Loucy (cell line): ENCODE data around the gene SNORC.
"Not testable (repeated sequence)": the region's sequence is repeated elsewhere in the genome, so short reads cannot be mapped to it uniquely, and the experiment has no call there.

Experiments used
- H2AFZ ChIP-seq: fragments of 200-600 bp; sonication (generic); 2 replicates; pipeline ENCODE4 v1.6.0; 2016; ENCODE audit warnings: antibody characterized with exemption, mild to moderate bottlenecking, low read length, moderate library complexity
- H3F3A ChIP-seq: fragments of 200-600 bp; 2 replicates; pipeline ENCODE4 v1.6.0; 2016; ENCODE audit warnings: antibody characterized with exemption, low read depth, mild to moderate bottlenecking
- H3K27me3 ChIP-seq: fragments of 200-600 bp; sonication (generic); 2 replicates; pipeline ENCODE4 v1.6.1; 2014; ENCODE audit warnings: low read length, mild to moderate bottlenecking; ENCODE audit not compliant: insufficient read depth, poor library complexity, severe bottlenecking
- H3K36me3 ChIP-seq: fragments of 200-600 bp; sonication (generic); 2 replicates; pipeline ENCODE4 v1.6.1; 2016; ENCODE audit warnings: low read length; ENCODE audit not compliant: insufficient read depth
- H3K4me1 ChIP-seq: fragments of 200-600 bp; sonication (generic); 2 replicates; pipeline ENCODE4 v1.5.1; 2014; ENCODE audit warnings: low read length, mild to moderate bottlenecking; ENCODE audit not compliant: insufficient read depth, poor library complexity, severe bottlenecking
- H3K4me2 ChIP-seq: fragments of 200-600 bp; sonication (generic); 2 replicates; pipeline ENCODE4 v1.6.0; 2014; ENCODE audit warnings: antibody characterized with exemption, low read length, low read depth, mild to moderate bottlenecking; ENCODE audit not compliant: poor library complexity, severe bottlenecking
- H3K4me3 ChIP-seq: fragments of 200-600 bp; sonication (generic); 2 replicates; pipeline ENCODE4 v1.5.1; 2014; ENCODE audit warnings: low read length, mild to moderate bottlenecking, mixed read lengths; ENCODE audit not compliant: poor library complexity, severe bottlenecking
- H3K79me2 ChIP-seq: fragments of 200-600 bp; sonication (generic); 2 replicates; pipeline ENCODE4 v1.6.1; 2014; ENCODE audit warnings: low read length; ENCODE audit not compliant: insufficient read depth
- H3K9ac ChIP-seq: fragments of 200-600 bp; sonication (generic); 2 replicates; pipeline ENCODE4 v1.6.0; 2014; ENCODE audit warnings: mild to moderate bottlenecking, low read depth, low read length, moderate library complexity; ENCODE audit not compliant: poor library complexity, severe bottlenecking
- H3K9me2 ChIP-seq: fragments of 200-600 bp; sonication (generic); replicated peaks from 2 replicates; pipeline ENCODE4 v1.6.1; 2016; ENCODE audit warnings: low read depth, low read length, mixed read lengths
- H3K9me3 ChIP-seq: fragments of 200-600 bp; sonication (generic); 2 replicates; pipeline ENCODE4 v1.6.1; 2014; ENCODE audit warnings: mild to moderate bottlenecking, antibody characterized with exemption, low read length, low read depth; ENCODE audit not compliant: insufficient read depth
- H4K20me1 ChIP-seq: fragments of 200-600 bp; sonication (generic); 2 replicates; pipeline ENCODE4 v1.6.0; 2014; ENCODE audit warnings: antibody characterized with exemption, low read length, mild to moderate bottlenecking; ENCODE audit not compliant: insufficient read depth, poor library complexity, severe bottlenecking
- EZH2phosphoT487 ChIP-seq: fragments of 200-600 bp; IDR thresholded peaks from 2 replicates; pipeline ENCODE4 v1.6.1; 2018; ENCODE audit warnings: antibody characterized with exemption, mild to moderate bottlenecking, moderate library complexity, borderline replicate concordance
- TF ChIP-seq, protein P1 (sequence below): fragments of 200-600 bp; sonication (generic); conservative IDR thresholded peaks from 2 replicates; pipeline ENCODE4 v1.5.1; 2014; ENCODE audit warnings: mild to moderate bottlenecking, antibody characterized with exemption, low read length

The SNORC gene

DNA sequence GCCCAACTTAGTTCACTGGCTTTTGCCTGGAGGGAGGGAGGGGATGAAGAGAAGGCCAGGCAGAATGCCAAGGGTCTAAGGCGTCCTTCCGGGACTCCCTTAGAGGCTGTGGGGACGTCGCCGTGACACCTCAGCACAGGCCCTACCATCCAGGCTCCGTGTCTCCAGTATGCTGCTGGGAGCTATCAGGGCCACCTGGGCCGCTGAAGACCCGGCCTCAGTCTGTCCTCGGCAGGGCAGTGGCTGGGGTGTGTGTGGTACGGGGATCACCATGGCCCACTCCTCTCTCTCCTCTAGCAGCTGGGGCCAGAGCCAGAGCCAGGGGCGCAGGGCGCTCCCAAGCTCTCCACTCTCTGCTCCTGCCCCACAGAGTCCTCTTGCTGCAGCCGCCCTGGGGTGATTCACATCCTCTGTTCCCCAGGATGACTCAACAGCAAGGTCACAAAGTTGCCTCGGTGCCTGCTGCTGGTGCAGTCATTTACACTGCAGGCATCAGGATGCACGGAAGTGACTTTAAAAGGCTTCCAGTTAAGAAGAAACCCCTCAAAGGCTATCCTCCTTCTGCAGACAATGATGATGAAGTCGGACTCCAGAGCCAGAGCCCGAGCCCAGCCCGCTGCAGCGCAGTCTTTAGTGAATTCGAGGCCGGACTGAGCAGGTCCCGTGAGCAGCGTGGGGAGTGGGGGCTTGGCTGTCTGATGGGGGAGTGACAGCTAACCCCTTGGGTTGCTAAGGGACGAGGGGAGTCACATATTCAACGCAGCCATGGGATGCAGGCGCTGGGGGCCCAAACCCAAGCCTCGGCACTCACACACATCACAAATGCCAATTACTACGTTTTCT, 31.9 kb downstream of the SNORC start:
- Histone ChIP-seq H3K36me3 (no peaks in the 10 kb centered on the region), H3K27me3 (no peaks in the 10 kb centered on the region), H3F3A (no peaks in the 10 kb centered on the region), H3K4me1 (no peaks in the 10 kb centered on the region), H3K79me2 (no peaks in the 10 kb centered on the region), H4K20me1 (no peaks in the 10 kb centered on the region), H3K9ac (no peak overlapping the region), H2AFZ (no peak overlapping the region), H3K9me2 (no peaks in the 10 kb centered on the region), H3K9me3 (no peaks in the 10 kb centered on the region), H3K4me2 (no peak overlapping the region), H3K4me3 (no peak overlapping the region)
- TF ChIP-seq, protein P1, sequence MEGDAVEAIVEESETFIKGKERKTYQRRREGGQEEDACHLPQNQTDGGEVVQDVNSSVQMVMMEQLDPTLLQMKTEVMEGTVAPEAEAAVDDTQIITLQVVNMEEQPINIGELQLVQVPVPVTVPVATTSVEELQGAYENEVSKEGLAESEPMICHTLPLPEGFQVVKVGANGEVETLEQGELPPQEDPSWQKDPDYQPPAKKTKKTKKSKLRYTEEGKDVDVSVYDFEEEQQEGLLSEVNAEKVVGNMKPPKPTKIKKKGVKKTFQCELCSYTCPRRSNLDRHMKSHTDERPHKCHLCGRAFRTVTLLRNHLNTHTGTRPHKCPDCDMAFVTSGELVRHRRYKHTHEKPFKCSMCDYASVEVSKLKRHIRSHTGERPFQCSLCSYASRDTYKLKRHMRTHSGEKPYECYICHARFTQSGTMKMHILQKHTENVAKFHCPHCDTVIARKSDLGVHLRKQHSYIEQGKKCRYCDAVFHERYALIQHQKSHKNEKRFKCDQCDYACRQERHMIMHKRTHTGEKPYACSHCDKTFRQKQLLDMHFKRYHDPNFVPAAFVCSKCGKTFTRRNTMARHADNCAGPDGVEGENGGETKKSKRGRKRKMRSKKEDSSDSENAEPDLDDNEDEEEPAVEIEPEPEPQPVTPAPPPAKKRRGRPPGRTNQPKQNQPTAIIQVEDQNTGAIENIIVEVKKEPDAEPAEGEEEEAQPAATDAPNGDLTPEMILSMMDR, result no peak
- TF ChIP-seq EZH2phosphoT487, result no peak

DNA sequence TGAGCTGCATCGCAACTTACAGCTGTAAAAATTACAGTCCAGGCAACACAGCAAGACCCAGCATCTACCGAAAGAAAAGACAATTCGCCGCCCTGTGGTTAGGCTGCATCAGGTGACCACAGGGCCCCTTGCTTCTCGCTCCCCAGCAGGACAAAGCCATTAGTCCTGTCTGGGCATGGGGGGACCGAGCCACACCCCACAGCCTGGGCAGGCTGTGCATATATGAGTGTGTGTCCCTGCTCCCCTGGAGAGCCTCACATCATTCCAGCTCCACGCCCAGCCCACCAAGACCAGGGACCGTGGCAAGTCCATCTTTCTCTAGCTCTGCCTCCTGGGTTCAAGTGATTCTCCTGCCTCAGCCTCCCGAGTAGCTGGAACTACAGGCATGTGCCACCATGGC, 33.9 kb downstream of the SNORC start:
- Histone ChIP-seq H2AFZ (no peak overlapping the region), H4K20me1 (no peaks in the 10 kb centered on the region), H3K9ac (no peak overlapping the region), H3K36me3 (no peaks in the 10 kb centered on the region), H3K9me2 (no peaks in the 10 kb centered on the region), H3K4me3 (no peak overlapping the region), H3K79me2 (no peaks in the 10 kb centered on the region), H3K4me1 (no peaks in the 10 kb centered on the region), H3K9me3 (no peaks in the 10 kb centered on the region), H3K27me3 (no peaks in the 10 kb centered on the region), H3F3A (no peaks in the 10 kb centered on the region), H3K4me2 (no peak overlapping the region)
- TF ChIP-seq, protein P1, result no peak
- TF ChIP-seq EZH2phosphoT487, result no peak

DNA sequence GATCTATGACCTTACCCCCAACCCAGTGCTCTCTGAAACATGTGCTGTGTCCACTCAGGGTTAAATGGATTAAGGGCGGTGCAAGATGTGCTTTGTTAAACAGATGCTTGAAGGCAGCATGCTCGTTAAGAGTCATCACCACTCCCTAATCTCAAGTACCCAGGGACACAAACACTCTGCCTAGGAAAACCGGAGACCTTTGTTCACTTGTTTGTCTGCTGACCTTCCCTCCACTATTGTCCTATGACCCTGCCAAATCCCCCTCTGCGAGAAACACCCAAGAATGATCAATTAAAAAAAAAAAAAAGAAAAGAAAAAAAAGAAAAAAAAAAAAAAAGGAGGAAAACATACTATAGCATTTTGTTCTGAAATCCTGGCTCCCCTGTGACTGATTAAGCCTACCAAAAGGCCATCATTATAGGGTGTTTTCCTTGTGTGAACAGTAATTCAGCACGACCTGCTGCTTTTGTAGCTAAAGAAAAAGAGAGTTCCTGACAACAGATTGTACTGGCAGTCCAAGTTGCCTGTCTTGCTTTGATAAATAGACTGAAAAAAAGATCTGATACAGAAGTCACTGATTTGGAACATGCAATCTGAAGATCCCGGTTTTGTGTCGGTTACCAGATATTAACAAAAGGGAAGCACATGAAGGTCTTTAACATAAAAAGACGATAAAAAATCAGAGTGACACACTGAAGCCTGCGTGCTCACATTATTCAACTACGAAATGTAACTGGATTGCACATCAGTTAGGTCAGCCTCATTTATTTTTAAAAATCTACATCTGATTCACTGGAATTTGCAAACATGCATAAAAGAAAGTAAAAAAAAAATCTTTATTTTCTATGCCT, 37.0 kb downstream of the SNORC start:
- H3F3A ChIP-seq, H3K4me2 ChIP-seq, H4K20me1 ChIP-seq, H3K36me3 ChIP-seq, H3K79me2 ChIP-seq, H3K4me3 ChIP-seq, H3K9ac ChIP-seq, H3K27me3 ChIP-seq, H2AFZ ChIP-seq, H3K4me1 ChIP-seq, H3K9me2 ChIP-seq: not testable (repeated sequence)
- H3K9me3 ChIP-seq, result peaks cover 11% of the 10 kb centered on the region; the same call in 1 of the 2 replicates

DNA sequence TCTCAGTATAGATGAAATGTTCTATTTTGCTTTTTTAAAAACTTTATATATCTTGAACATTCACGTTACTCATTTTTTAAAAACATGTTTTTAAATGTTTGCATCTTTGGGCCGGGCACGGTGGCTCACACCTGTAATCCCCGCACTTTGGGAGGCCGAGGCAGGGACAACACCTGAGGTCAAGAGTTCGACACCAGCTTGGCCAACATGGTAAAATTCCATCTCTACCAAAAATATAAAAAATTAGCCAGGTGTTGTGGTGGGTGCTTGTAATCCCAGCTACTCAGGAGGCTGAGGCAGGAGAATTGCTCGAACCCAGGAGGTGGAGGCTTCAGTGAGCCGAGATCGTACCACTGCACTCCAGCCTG, 37.6 kb downstream of the SNORC start:
- H2AFZ ChIP-seq, H3K9me2 ChIP-seq, H4K20me1 ChIP-seq, H3K9ac ChIP-seq, H3K4me2 ChIP-seq, H3K27me3 ChIP-seq, H3K79me2 ChIP-seq, H3K36me3 ChIP-seq, H3K4me1 ChIP-seq, H3F3A ChIP-seq, H3K4me3 ChIP-seq: not testable (repeated sequence)
- H3K9me3 ChIP-seq, result peaks cover 16% of the 10 kb centered on the region; the same call in 1 of the 2 replicates
